ENCODE data around the gene CDKN2B. TPM values are rescaled to one million over a fixed set of nuclear protein-coding genes. Genes with fewer than 3 reads are reported as not detected.
A peak's percentile ranks its signal among the peaks of the same experiment; 100 is the strongest.

Gene CDKN2B
- total RNA-seq, 2 donors from 2014 or later = 1.3 TPM; not detected in 1

- no peak overlapping the region for H3K4me3 Mint-ChIP-seq
- H3K27ac Mint-ChIP-seq = no peak overlapping the region
- H3K4me1 Mint-ChIP-seq (ENCODE audit: low read depth) = peaks cover 10% of the 10 kb centered on the region
- no peaks in the 10 kb centered on the region for H3K36me3 Mint-ChIP-seq (ENCODE audit: insufficient read depth in 2 of 2)
- peaks cover 81% of the 10 kb centered on the region for H3K27me3 Mint-ChIP-seq (ENCODE audit: low read depth)
- ATAC-seq (replicated peaks in 1 of 2) (no peak), DNase-seq (no peak)
- H3K9me3 Mint-ChIP-seq = no peaks in the 10 kb centered on the region
These were observed 25.0 kb downstream of the CDKN2B start for GRCh38 chr9:21984101-21984500.

GRCh38 chr9:21983561-21983935 is 25.6 kb downstream of the CDKN2B start:
- Mint-ChIP-seq H3K4me1 (ENCODE audit: low read depth) (peaks cover 10% of the 10 kb centered on the region), H3K27me3 (ENCODE audit: low read depth) (peaks cover 81% of the 10 kb centered on the region), H3K4me3 (no peak overlapping the region), H3K36me3 (ENCODE audit: insufficient read depth in 2 of 2) (no peaks in the 10 kb centered on the region), H3K9me3 (no peaks in the 10 kb centered on the region), H3K27ac (no peak overlapping the region)
- ATAC-seq (replicated peaks in 1 of 2) (no peak), DNase-seq (no peak)

GRCh38 chr9:21982861-21983560 is 26.1 kb downstream of the CDKN2B start:
- Mint-ChIP-seq H3K36me3 (ENCODE audit: insufficient read depth in 2 of 2) (no peaks in the 10 kb centered on the region), H3K4me3 (no peak overlapping the region), H3K27me3 (ENCODE audit: low read depth) (peaks cover 80% of the 10 kb centered on the region), H3K4me1 (ENCODE audit: low read depth) (peaks cover 8% of the 10 kb centered on the region), H3K27ac (no peak overlapping the region), H3K9me3 (no peaks in the 10 kb centered on the region)
- DNase-seq (no peak), ATAC-seq (replicated peaks in 1 of 2) (no peak)

- Mint-ChIP-seq H3K27ac (no peak overlapping the region), H3K4me3 (no peak overlapping the region), H3K36me3 (ENCODE audit: insufficient read depth in 2 of 2) (no peaks in the 10 kb centered on the region), H3K9me3 (no peaks in the 10 kb centered on the region), H3K4me1 (ENCODE audit: low read depth) (peaks cover 8% of the 10 kb centered on the region), H3K27me3 (ENCODE audit: low read depth) (peaks cover 79% of the 10 kb centered on the region)
- ATAC-seq (replicated peaks in 1 of 2) = no peak
- no peak for DNase-seq
These were observed 26.7 kb downstream of the CDKN2B start for GRCh38 chr9:21982391-21982790.

GRCh38 chr9:21976334-21976875 is 32.7 kb downstream of the CDKN2B start:
- Mint-ChIP-seq H3K27ac (no peak overlapping the region), H3K27me3 (ENCODE audit: low read depth) (peaks cover 87% of the 10 kb centered on the region), H3K9me3 (no peaks in the 10 kb centered on the region), H3K4me3 (peak overlapping the region; percentile 9 to 90), H3K36me3 (ENCODE audit: insufficient read depth in 2 of 2) (no peaks in the 10 kb centered on the region), H3K4me1 (ENCODE audit: low read depth) (peaks cover 31% of the 10 kb centered on the region)
- DNase-seq = no peak
- ATAC-seq (replicated peaks in 1 of 2) = no peak

- DNase-seq = peak; percentile 44 to 45
- H3K27ac Mint-ChIP-seq = no peak overlapping the region
- no peaks in the 10 kb centered on the region for H3K9me3 Mint-ChIP-seq
- peaks cover 40% of the 10 kb centered on the region for H3K4me1 Mint-ChIP-seq (ENCODE audit: low read depth)
- peaks cover 96% of the 10 kb centered on the region for H3K27me3 Mint-ChIP-seq (ENCODE audit: low read depth)
- peak overlapping the region; percentile 90 to 92 for H3K4me3 Mint-ChIP-seq
- H3K36me3 Mint-ChIP-seq (ENCODE audit: insufficient read depth in 2 of 2) = peaks cover 0 to 1% of the 10 kb centered on the region in 2 donors
- ATAC-seq (replicated peaks in 1 of 2) = peak; percentile 79
These were observed 34.2 kb downstream of the CDKN2B start for GRCh38 chr9:21974722-21975409.

GRCh38 chr9:21974343-21974721 is 34.8 kb downstream of the CDKN2B start:
- DNase-seq (no peak), ATAC-seq (replicated peaks in 1 of 2) (no peak)
- Mint-ChIP-seq H3K27me3 (ENCODE audit: low read depth) (peaks cover 96% of the 10 kb centered on the region), H3K9me3 (no peaks in the 10 kb centered on the region), H3K4me1 (ENCODE audit: low read depth) (peaks cover 40% of the 10 kb centered on the region), H3K4me3 (peak overlapping the region; percentile 90 to 92), H3K36me3 (ENCODE audit: insufficient read depth in 2 of 2) (peaks cover 0 to 2% of the 10 kb centered on the region in 2 donors), H3K27ac (peak overlapping the region; percentile 54)

GRCh38 chr9:21972361-21972760 is 36.7 kb downstream of the CDKN2B start:
- DNase-seq (no peak), ATAC-seq (replicated peaks in 1 of 2) (no peak)
- Mint-ChIP-seq H3K27ac (no peak overlapping the region), H3K4me3 (no peak overlapping the region), H3K27me3 (ENCODE audit: low read depth) (peaks cover 99% of the 10 kb centered on the region), H3K4me1 (ENCODE audit: low read depth) (peaks cover 51% of the 10 kb centered on the region), H3K36me3 (ENCODE audit: insufficient read depth in 2 of 2) (peaks cover 7 to 8% of the 10 kb centered on the region in 2 donors), H3K9me3 (no peaks in the 10 kb centered on the region)

- DNase-seq = no peak
- H3K9me3 Mint-ChIP-seq = peaks cover 0 to 2% of the 10 kb centered on the region in 2 donors
- no peak for ATAC-seq (replicated peaks in 1 of 2)
- peaks cover 53% of the 10 kb centered on the region for H3K4me1 Mint-ChIP-seq (ENCODE audit: low read depth)
- H3K27me3 Mint-ChIP-seq (ENCODE audit: low read depth) = peaks cover 100% of the 10 kb centered on the region
- no peak overlapping the region for H3K27ac Mint-ChIP-seq
- H3K36me3 Mint-ChIP-seq (ENCODE audit: insufficient read depth in 2 of 2) = peaks cover 8 to 9% of the 10 kb centered on the region in 2 donors
- no peak overlapping the region for H3K4me3 Mint-ChIP-seq
These were observed 38.1 kb downstream of the CDKN2B start for GRCh38 chr9:21970800-21971640.

- Mint-ChIP-seq H3K36me3 (ENCODE audit: insufficient read depth in 2 of 2) (peaks cover 8 to 9% of the 10 kb centered on the region in 2 donors), H3K9me3 (peaks cover 0 to 2% of the 10 kb centered on the region in 2 donors), H3K27ac (no peak overlapping the region), H3K4me1 (ENCODE audit: low read depth) (peaks cover 56% of the 10 kb centered on the region), H3K4me3 (peak overlapping the region in 1 of 2 donors; percentile 37), H3K27me3 (ENCODE audit: low read depth) (peaks cover 100% of the 10 kb centered on the region)
- no peak for DNase-seq
- no peak for ATAC-seq (replicated peaks in 1 of 2)
These were observed 38.9 kb downstream of the CDKN2B start for GRCh38 chr9:21969951-21970799.

GRCh38 chr9:21969011-21969940 is 39.8 kb downstream of the CDKN2B start:
- H3K27ac Mint-ChIP-seq = peak overlapping the region; percentile 25
- peaks cover 8 to 9% of the 10 kb centered on the region in 2 donors for H3K36me3 Mint-ChIP-seq (ENCODE audit: insufficient read depth in 2 of 2)
- peaks cover 0 to 2% of the 10 kb centered on the region in 2 donors for H3K9me3 Mint-ChIP-seq
- peaks cover 100% of the 10 kb centered on the region for H3K27me3 Mint-ChIP-seq (ENCODE audit: low read depth)
- peak overlapping the region; percentile 22 to 66 for H3K4me3 Mint-ChIP-seq
- ATAC-seq (replicated peaks in 1 of 2) (no peak), DNase-seq (no peak)
- peaks cover 56% of the 10 kb centered on the region for H3K4me1 Mint-ChIP-seq (ENCODE audit: low read depth)

All from activated T-cell treated with anti-CD3 and anti-CD28 coated beads, Interleukin-2, amount 50 U/mL, for 72 hours (primary cell).